Astrocyte (in vitro differentiated cells and primary cell): ENCODE results near the gene RITA1. TPM values are rescaled to one million over a fixed set of nuclear protein-coding genes. Genes with fewer than 3 reads are reported as not detected.

Source experiments
- DNase-seq: peaks from one replicate; pipeline ENCODE4 v3.0.0-alpha.2; 2010; ENCODE audit warnings: low read depth
- FAIRE-seq: peaks from 2 replicates; lab custom pipeline; 2011; peaks lifted over from hg19 to GRCh38; lab: Jason Lieb, UNC
- H2AFZ ChIP-seq: 2 replicates; pipeline ENCODE4 v1.6.0; 2012; ENCODE audit warnings: low read depth, low read length, inconsistent platforms
- H3K27ac ChIP-seq: 2 replicates; pipeline ENCODE4 v1.5.1; 2011; ENCODE audit warnings: low read depth, low read length, inconsistent platforms
- H3K27me3 ChIP-seq: 2 replicates; pipeline ENCODE4 v1.6.0; 2011; ENCODE audit warnings: low read length, inconsistent platforms; ENCODE audit not compliant: insufficient read depth
- H3K36me3 ChIP-seq: 2 replicates; pipeline ENCODE4 v1.5.1; 2011; ENCODE audit warnings: low read length, inconsistent platforms; ENCODE audit not compliant: insufficient read depth
- H3K4me1 ChIP-seq: 2 replicates; pipeline ENCODE4 v1.5.1; 2011; ENCODE audit warnings: low read length, inconsistent platforms; ENCODE audit not compliant: insufficient read depth
- H3K4me2 ChIP-seq: 2 replicates; pipeline ENCODE4 v1.6.0; 2012; ENCODE audit warnings: low read length, inconsistent platforms
- H3K4me3 ChIP-seq: 2 replicates; pipeline ENCODE4 v1.5.1; 2011; ENCODE audit warnings: low read depth, mild to moderate bottlenecking, low read length, inconsistent platforms; ENCODE audit not compliant: insufficient read depth
- H3K79me2 ChIP-seq: 2 replicates; pipeline ENCODE4 v1.6.0; 2012; ENCODE audit warnings: mild to moderate bottlenecking, low read length, inconsistent platforms; ENCODE audit not compliant: insufficient read depth
- H3K9ac ChIP-seq: 2 replicates; pipeline ENCODE4 v1.6.0; 2012; ENCODE audit warnings: mild to moderate bottlenecking, low read length, inconsistent platforms
- H3K9me3 ChIP-seq: 2 replicates; pipeline ENCODE4 v1.5.1; 2012; ENCODE audit warnings: low read depth, mild to moderate bottlenecking, low read length, inconsistent platforms; ENCODE audit not compliant: insufficient read depth
- H4K20me1 ChIP-seq: 2 replicates; pipeline ENCODE4 v1.6.0; 2012; ENCODE audit warnings: low read length, inconsistent platforms; ENCODE audit not compliant: insufficient read depth
- H3K27ac Mint-ChIP-seq: one replicate; pipeline ENCODE4 v1.8.0; 2021; ENCODE audit warnings: mild to moderate bottlenecking, mixed read lengths; ENCODE audit not compliant: unreplicated experiment
- H3K27me3 Mint-ChIP-seq: one replicate; pipeline ENCODE4 v1.8.0; 2021; ENCODE audit warnings: low read depth, mixed read lengths; ENCODE audit not compliant: unreplicated experiment
- H3K36me3 Mint-ChIP-seq: one replicate; pipeline ENCODE4 v1.8.0; 2021; ENCODE audit warnings: low read depth, mixed read lengths; ENCODE audit not compliant: unreplicated experiment
- H3K4me1 Mint-ChIP-seq: one replicate; pipeline ENCODE4 v1.8.0; 2021; ENCODE audit warnings: low read depth, mixed read lengths; ENCODE audit not compliant: unreplicated experiment
- H3K4me3 Mint-ChIP-seq: one replicate; pipeline ENCODE4 v1.8.0; 2021; ENCODE audit warnings: mild to moderate bottlenecking, moderate library complexity, mixed read lengths; ENCODE audit not compliant: unreplicated experiment
- H3K9me3 Mint-ChIP-seq: one replicate; pipeline ENCODE4 v1.8.0; 2021; ENCODE audit warnings: mild to moderate bottlenecking, mixed read lengths; ENCODE audit not compliant: unreplicated experiment
- CTCF ChIP-seq: IDR thresholded peaks from 2 replicates; pipeline ENCODE4 v1.5.1; 2011; ENCODE audit warnings: low read depth, mild to moderate bottlenecking, inconsistent platforms, low read length, moderate library complexity; ENCODE audit not compliant: insufficient read depth
- EZH2 ChIP-seq: IDR thresholded peaks from 2 replicates; pipeline ENCODE4 v1.6.1; 2012; ENCODE audit warnings: mild to moderate bottlenecking, low read length, inconsistent platforms; ENCODE audit not compliant: insufficient read depth
- total RNA-seq: library from RNA; stranded (reverse); gene quantifications from 2 replicates; pipeline ENCODE4 v1.2.1, GENCODE V29; 2021

The RITA1 gene
- total RNA-seq, 1 donor from 2014 or later = 23.5 TPM

- peaks cover 9% of the 10 kb centered on the region for H3K36me3 Mint-ChIP-seq
- Histone ChIP-seq H3K9me3 (no peaks in the 10 kb centered on the region), H2AFZ (peak overlapping the region; percentile 92), H3K4me3 (peak overlapping the region; percentile 86), H3K79me2 (peaks cover 82% of the 10 kb centered on the region), H4K20me1 (peaks cover 30% of the 10 kb centered on the region), H3K4me2 (peak overlapping the region; percentile 85), H3K9ac (peak overlapping the region; percentile 98), H3K27ac (peak overlapping the region; percentile 97), H3K27me3 (no peaks in the 10 kb centered on the region), H3K4me1 (peaks cover 6% of the 10 kb centered on the region), H3K36me3 (peaks cover 11% of the 10 kb centered on the region)
- no peaks in the 10 kb centered on the region for H3K9me3 Mint-ChIP-seq
- H3K27me3 Mint-ChIP-seq = no peaks in the 10 kb centered on the region
- no peak for TF ChIP-seq EZH2
- no peak for TF ChIP-seq CTCF
- peaks cover 6% of the 10 kb centered on the region for H3K4me1 Mint-ChIP-seq
- peak; percentile 76 for DNase-seq
- FAIRE-seq = no peak
- peak overlapping the region; percentile 91 for H3K4me3 Mint-ChIP-seq
- H3K27ac Mint-ChIP-seq = peak overlapping the region; percentile 95
Observed at GRCh38 chr12:113184098-113184899, 1.2 kb upstream of the RITA1 start.

- peak overlapping the region; percentile 91 for H3K4me3 Mint-ChIP-seq
- Histone ChIP-seq H3K9ac (peak overlapping the region; percentile 98), H3K79me2 (peaks cover 78% of the 10 kb centered on the region), H3K27ac (peak overlapping the region; percentile 97), H3K9me3 (no peaks in the 10 kb centered on the region), H2AFZ (peak overlapping the region; percentile 92), H3K4me1 (peaks cover 6% of the 10 kb centered on the region), H4K20me1 (peaks cover 24% of the 10 kb centered on the region), H3K4me3 (peak overlapping the region; percentile 86), H3K36me3 (peaks cover 11% of the 10 kb centered on the region), H3K4me2 (peak overlapping the region; percentile 85), H3K27me3 (no peaks in the 10 kb centered on the region)
- H3K9me3 Mint-ChIP-seq = no peaks in the 10 kb centered on the region
- peaks cover 6% of the 10 kb centered on the region for H3K4me1 Mint-ChIP-seq
- TF ChIP-seq CTCF (no peak), EZH2 (no peak)
- no peak for FAIRE-seq
- H3K27ac Mint-ChIP-seq = peak overlapping the region; percentile 95
- DNase-seq = no peak
- no peaks in the 10 kb centered on the region for H3K27me3 Mint-ChIP-seq
- H3K36me3 Mint-ChIP-seq = peaks cover 10% of the 10 kb centered on the region
Observed at GRCh38 chr12:113184900-113185179, 681 bp upstream of the RITA1 start.

GRCh38 chr12:113186033-113186365 lies 478 bp downstream of the RITA1 start:
- FAIRE-seq (no peak), DNase-seq (no peak)
- Histone ChIP-seq H3K27me3 (no peaks in the 10 kb centered on the region), H4K20me1 (peaks cover 13% of the 10 kb centered on the region), H3K9ac (peak overlapping the region; percentile 98), H3K4me1 (peaks cover 6% of the 10 kb centered on the region), H3K4me2 (peak overlapping the region; percentile 85), H3K9me3 (no peaks in the 10 kb centered on the region), H3K4me3 (peak overlapping the region; percentile 86), H3K36me3 (peaks cover 3% of the 10 kb centered on the region), H3K79me2 (peaks cover 67% of the 10 kb centered on the region), H2AFZ (peak overlapping the region; percentile 92), H3K27ac (peak overlapping the region; percentile 97)
- peaks cover 12% of the 10 kb centered on the region for H3K36me3 Mint-ChIP-seq
- peak overlapping the region; percentile 29 for H3K27ac Mint-ChIP-seq
- no peaks in the 10 kb centered on the region for H3K9me3 Mint-ChIP-seq
- TF ChIP-seq EZH2 = no peak
- no peak for TF ChIP-seq CTCF
- H3K4me1 Mint-ChIP-seq = peaks cover 6% of the 10 kb centered on the region
- peak overlapping the region; percentile 91 for H3K4me3 Mint-ChIP-seq
- no peaks in the 10 kb centered on the region for H3K27me3 Mint-ChIP-seq
